ENCODE results near the gene EIF2B5. TPM values are rescaled to one million over a fixed set of nuclear protein-coding genes. Genes with fewer than 3 reads are reported as not detected.
"Not testable (repeated sequence)": the region's sequence is repeated elsewhere in the genome, so short reads cannot be mapped to it uniquely, and the experiment has no call there.

EIF2B5 gene
- total and polyA plus RNA-seq, 2 experiments from 2014 or later: 35.0 to 41.0 TPM

DNA sequence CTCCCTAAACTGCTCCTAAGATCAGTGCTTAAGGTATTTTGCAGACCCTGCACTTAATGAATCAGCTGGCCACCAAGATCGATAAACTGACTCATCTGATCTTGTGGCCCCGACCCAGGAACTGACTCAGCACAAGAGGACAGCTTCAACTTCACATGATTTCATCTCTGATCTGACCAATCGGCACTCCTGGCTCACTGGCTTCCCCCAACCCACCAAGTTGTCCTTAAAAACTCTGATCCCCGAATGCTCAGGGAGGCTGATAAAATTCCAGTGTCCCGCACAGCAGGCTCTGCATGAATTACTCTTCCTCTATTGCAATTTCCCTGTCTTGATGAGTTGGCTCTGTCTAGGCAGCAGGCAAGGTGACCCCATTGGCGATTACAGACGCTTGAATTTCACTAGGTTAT, 24.8 kb upstream of the EIF2B5 start:
- Histone ChIP-seq H3K9me3 (ENCODE audit: low read depth) (no peaks in the 10 kb centered on the region), H3K27me3 (no peaks in the 10 kb centered on the region), H3K36me3 (replicated peaks; ENCODE audit: insufficient read depth, low read depth) (no peaks in the 10 kb centered on the region), H3K79me2 (no peaks in the 10 kb centered on the region), H2AFZ (no peak overlapping the region), H3K4me3 (no peak overlapping the region), H3K4me2 (no peak overlapping the region), H3K9me2 (replicated peaks; ENCODE audit: insufficient read depth) (no peaks in the 10 kb centered on the region), H3K4me1 (ENCODE audit: insufficient read depth) (no peaks in the 10 kb centered on the region), H4K20me1 (ENCODE audit: insufficient read depth, poor library complexity, severe bottlenecking) (no peaks in the 10 kb centered on the region), H3K27ac (no peak overlapping the region)
- DNase-seq (ENCODE audit: low spot score): no peak
- TF ChIP-seq, protein P1, sequence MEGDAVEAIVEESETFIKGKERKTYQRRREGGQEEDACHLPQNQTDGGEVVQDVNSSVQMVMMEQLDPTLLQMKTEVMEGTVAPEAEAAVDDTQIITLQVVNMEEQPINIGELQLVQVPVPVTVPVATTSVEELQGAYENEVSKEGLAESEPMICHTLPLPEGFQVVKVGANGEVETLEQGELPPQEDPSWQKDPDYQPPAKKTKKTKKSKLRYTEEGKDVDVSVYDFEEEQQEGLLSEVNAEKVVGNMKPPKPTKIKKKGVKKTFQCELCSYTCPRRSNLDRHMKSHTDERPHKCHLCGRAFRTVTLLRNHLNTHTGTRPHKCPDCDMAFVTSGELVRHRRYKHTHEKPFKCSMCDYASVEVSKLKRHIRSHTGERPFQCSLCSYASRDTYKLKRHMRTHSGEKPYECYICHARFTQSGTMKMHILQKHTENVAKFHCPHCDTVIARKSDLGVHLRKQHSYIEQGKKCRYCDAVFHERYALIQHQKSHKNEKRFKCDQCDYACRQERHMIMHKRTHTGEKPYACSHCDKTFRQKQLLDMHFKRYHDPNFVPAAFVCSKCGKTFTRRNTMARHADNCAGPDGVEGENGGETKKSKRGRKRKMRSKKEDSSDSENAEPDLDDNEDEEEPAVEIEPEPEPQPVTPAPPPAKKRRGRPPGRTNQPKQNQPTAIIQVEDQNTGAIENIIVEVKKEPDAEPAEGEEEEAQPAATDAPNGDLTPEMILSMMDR (IDR thresholded peaks at IDR 0.05; ENCODE audit: poor library complexity): no peak
- TF ChIP-seq EZH2phosphoT487 (IDR thresholded peaks at IDR 0.05; ENCODE audit: low read depth, severe bottlenecking, unreplicated experiment) (no peak), EZH2 (IDR thresholded peaks at IDR 0.05; ENCODE audit: borderline replicate concordance) (no peak)
- 63% methylated on average over 7 of the region's 7 CpGs for WGBS (ENCODE audit: low lambda C conversion rate, missing lambda C conversion rate)

DNA sequence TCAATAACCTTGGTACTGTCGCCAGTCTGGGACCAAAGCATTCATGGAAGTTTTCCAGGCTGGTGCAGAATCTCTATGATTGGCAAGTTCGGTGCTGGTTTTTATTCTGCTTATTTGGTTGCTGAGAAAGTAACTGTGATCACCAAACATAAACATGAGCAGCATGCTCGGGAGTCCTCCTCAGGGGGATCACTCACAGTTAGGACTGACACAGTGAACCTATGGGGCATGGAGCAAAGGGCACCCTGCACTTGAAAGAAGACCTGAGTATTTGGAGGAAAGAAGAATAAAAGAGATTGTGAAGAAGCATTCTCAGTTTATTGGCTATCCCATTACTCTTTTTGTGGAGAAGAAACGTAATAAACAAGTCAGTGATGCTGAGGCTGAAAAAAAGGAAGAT, 19.1 kb upstream of the EIF2B5 start:
- Histone ChIP-seq H3K27ac (no peak overlapping the region), H3K9me2 (replicated peaks; ENCODE audit: insufficient read depth) (no peaks in the 10 kb centered on the region), H3K4me2 (no peak overlapping the region), H3K4me3 (no peak overlapping the region), H3K79me2 (no peaks in the 10 kb centered on the region), H3K4me1 (ENCODE audit: insufficient read depth) (no peaks in the 10 kb centered on the region), H4K20me1 (ENCODE audit: insufficient read depth, poor library complexity, severe bottlenecking) (no peaks in the 10 kb centered on the region), H2AFZ (no peak overlapping the region), H3K9me3 (ENCODE audit: low read depth) (no peaks in the 10 kb centered on the region), H3K36me3 (replicated peaks; ENCODE audit: insufficient read depth, low read depth) (no peaks in the 10 kb centered on the region), H3K27me3 (no peaks in the 10 kb centered on the region)
- no peak for TF ChIP-seq EZH2phosphoT487 (IDR thresholded peaks at IDR 0.05; ENCODE audit: low read depth, severe bottlenecking, unreplicated experiment)
- TF ChIP-seq, protein P1 (IDR thresholded peaks at IDR 0.05; ENCODE audit: poor library complexity): no peak
- no peak for TF ChIP-seq EZH2 (IDR thresholded peaks at IDR 0.05; ENCODE audit: borderline replicate concordance)
- no peak for DNase-seq (ENCODE audit: low spot score)
- 89% methylated on average over 4 of the region's 4 CpGs for WGBS (ENCODE audit: low lambda C conversion rate, missing lambda C conversion rate)

- H2AFZ ChIP-seq: no peak overlapping the region
- no peaks in the 10 kb centered on the region for H3K79me2 ChIP-seq
- no peaks in the 10 kb centered on the region for H4K20me1 ChIP-seq (ENCODE audit: insufficient read depth, poor library complexity, severe bottlenecking)
- no peak overlapping the region for H3K4me2 ChIP-seq
- H3K9me3 ChIP-seq (ENCODE audit: low read depth): no peaks in the 10 kb centered on the region
- no peak for DNase-seq (ENCODE audit: low spot score)
- no peaks in the 10 kb centered on the region for H3K27me3 ChIP-seq
- H3K36me3 ChIP-seq (replicated peaks; ENCODE audit: insufficient read depth, low read depth): no peaks in the 10 kb centered on the region
- H3K4me1 ChIP-seq (ENCODE audit: insufficient read depth): no peaks in the 10 kb centered on the region
- WGBS (ENCODE audit: low lambda C conversion rate, missing lambda C conversion rate): 93% methylated on average over 6 of the region's 6 CpGs
- no peak overlapping the region for H3K4me3 ChIP-seq
- no peaks in the 10 kb centered on the region for H3K9me2 ChIP-seq (replicated peaks; ENCODE audit: insufficient read depth)
- H3K27ac ChIP-seq: no peak overlapping the region
- TF ChIP-seq EZH2phosphoT487 (IDR thresholded peaks at IDR 0.05; ENCODE audit: low read depth, severe bottlenecking, unreplicated experiment) (no peak), EZH2 (IDR thresholded peaks at IDR 0.05; ENCODE audit: borderline replicate concordance) (no peak)
Observed at GRCh38 chr3:184117636-184118035, 17.5 kb upstream of the EIF2B5 start.

DNA sequence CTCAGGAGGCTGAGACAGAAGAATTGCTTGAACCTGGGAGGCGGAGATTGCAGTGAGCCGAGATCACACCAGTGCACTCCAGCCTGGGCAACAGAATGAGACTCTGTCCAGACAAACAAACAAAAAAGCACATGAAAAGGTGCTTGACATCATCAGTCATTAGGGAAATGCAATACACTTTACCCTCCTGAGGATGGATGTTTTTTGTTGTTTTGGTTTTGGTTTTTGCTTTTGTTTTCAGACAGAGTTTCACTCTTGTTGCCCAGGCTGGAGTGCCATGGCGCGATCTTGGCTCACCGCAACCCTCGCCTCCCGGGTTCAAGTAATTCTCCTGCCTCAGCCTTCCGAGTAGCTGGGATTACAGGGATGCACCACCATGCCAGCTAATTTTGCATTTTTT, 14.1 kb upstream of the EIF2B5 start:
- H2AFZ ChIP-seq; H3K4me3 ChIP-seq; H3K27me3 ChIP-seq; H3K36me3 ChIP-seq (replicated peaks; ENCODE audit: insufficient read depth, low read depth); H4K20me1 ChIP-seq (ENCODE audit: insufficient read depth, poor library complexity, severe bottlenecking); H3K4me1 ChIP-seq (ENCODE audit: insufficient read depth); H3K4me2 ChIP-seq; DNase-seq (ENCODE audit: low spot score); H3K9me3 ChIP-seq (ENCODE audit: low read depth); H3K27ac ChIP-seq; H3K79me2 ChIP-seq; H3K9me2 ChIP-seq (replicated peaks; ENCODE audit: insufficient read depth): not testable (repeated sequence)
- 97% methylated on average over 8 of the region's 8 CpGs for WGBS (ENCODE audit: low lambda C conversion rate, missing lambda C conversion rate)

All from hepatocyte (in vitro differentiated cells).